ENCODE data around the gene GJD2.

The GJD2 gene

DNA sequence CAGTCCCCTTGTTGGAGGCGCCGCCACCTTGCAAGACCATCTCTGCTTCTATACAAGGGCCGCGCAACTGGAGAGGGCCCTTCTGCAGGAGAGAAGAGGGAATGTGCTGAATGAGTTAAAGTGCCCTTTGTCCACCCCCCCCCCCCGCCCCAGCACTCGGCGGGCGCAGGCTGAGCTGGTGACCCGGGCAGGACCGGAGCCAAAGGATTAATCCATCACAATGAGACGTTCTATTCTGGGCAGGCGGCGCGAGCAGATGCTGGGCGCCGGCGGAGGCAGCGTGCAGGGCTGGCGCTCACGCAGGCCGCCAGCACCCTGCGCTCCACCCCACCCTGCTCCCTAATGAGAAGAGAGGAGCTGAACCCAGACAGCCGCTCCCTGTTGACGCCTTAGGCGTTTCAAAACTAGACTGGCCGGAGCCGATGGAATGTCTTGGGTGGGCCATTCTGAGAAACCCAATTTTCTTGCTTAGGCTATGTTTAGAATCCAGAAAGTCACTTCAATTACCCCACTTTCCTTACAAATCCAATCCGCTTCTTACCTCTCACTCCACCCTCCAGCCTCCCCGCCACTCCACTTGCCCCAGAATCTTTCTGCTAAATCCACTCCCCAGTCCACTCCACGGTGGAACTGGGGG is 32.9 kb downstream of the GJD2 start:
- peak; percentile 71 for DNase-seq

- DNase-seq: no peak
Measured at GRCh38 chr15:34721157-34721801, 33.5 kb downstream of the GJD2 start.

GRCh38 chr15:34719695-34720094 is 35.1 kb downstream of the GJD2 start:
- no peak for DNase-seq

GRCh38 chr15:34718681-34719665 is 35.8 kb downstream of the GJD2 start:
- DNase-seq: no peak

GRCh38 chr15:34717729-34718128 is 37.1 kb downstream of the GJD2 start:
- no peak for DNase-seq

GRCh38 chr15:34716111-34716510 is 38.7 kb downstream of the GJD2 start:
- no peak for DNase-seq

GRCh38 chr15:34714476-34715121 is 40.2 kb downstream of the GJD2 start:
- no peak for DNase-seq

GRCh38 chr15:34713635-34714034 is 41.2 kb downstream of the GJD2 start:
- DNase-seq: no peak

GRCh38 chr15:34709866-34710265 is 44.9 kb downstream of the GJD2 start:
- no peak for DNase-seq

DNA sequence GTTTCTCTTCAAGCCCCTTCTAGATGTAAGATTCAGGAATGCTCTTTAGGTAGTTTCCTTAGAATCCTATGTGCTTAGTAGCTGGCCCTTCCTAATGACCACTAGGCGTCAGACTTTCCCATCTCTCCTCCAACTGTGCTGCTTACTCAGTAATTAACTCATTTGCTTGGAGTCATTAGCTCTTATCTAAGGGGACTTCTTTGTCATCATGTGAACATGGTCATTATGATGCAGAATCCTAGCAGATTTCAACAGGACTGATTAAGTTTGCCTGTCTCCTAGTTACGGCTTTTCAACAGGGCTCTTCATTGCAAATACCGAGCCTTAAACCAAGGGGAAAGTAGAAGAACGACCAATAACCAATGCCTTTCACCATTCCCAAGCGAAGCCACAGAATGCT is 46.4 kb downstream of the GJD2 start:
- peak; percentile 67 for DNase-seq

DNA sequence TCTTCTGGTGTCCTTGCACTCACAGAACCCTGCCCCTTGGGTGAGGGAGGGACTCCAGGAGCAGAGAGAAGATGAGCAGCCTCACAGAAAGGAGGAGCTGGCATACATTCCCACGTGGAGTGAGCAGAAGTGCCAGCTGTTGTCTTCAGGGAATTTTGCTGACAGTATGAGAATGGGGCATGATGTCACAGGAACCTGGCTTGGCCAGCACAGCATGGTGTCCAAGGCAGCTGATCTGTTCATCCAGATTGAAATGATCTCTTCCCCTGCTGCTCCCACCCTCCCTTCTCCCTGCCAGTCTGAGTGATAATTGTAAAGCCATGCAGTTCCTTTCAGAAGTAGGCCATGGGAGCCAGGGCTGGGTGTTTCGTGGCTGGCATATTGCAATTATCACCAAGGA is 53.3 kb downstream of the GJD2 start:
- no peak for DNase-seq

All from NCI-H2171 treated with DMSO at 0.1 percent for 48 hours (cell line).